NCI-H446 (cell line): Measurements from ENCODE around the gene SLC9A3.

ENCODE experiments used
- DNase-seq, 2 experiments: peaks; one replicate each; lab custom pipeline; 2025; lab: John Stamatoyannopoulos, UW

Gene SLC9A3

GRCh38 chr5:538271-538771, 14.1 kb upstream of the SLC9A3 start:
- no peak for DNase-seq

GRCh38 chr5:537621-538071, 13.4 kb upstream of the SLC9A3 start:
- no peak for DNase-seq

- DNase-seq: no peak
These were observed 12.8 kb upstream of the SLC9A3 start for GRCh38 chr5:537098-537497.

GRCh38 chr5:535846-536698, 11.8 kb upstream of the SLC9A3 start:
- no peak for DNase-seq

- DNase-seq: no peak
These were observed 10.8 kb upstream of the SLC9A3 start for GRCh38 chr5:534743-535671.

GRCh38 chr5:533955-534742, 9.9 kb upstream of the SLC9A3 start:
- DNase-seq: no peak

GRCh38 chr5:533243-533954, 9.2 kb upstream of the SLC9A3 start:
- no peak for DNase-seq

- no peak for DNase-seq
These were observed 8.4 kb upstream of the SLC9A3 start for GRCh38 chr5:532521-533242.

GRCh38 chr5:531749-532315, 7.6 kb upstream of the SLC9A3 start:
- no peak for DNase-seq

GRCh38 chr5:531101-531748, 7.0 kb upstream of the SLC9A3 start:
- no peak for DNase-seq

- no peak for DNase-seq
These were observed 6.0 kb upstream of the SLC9A3 start for GRCh38 chr5:530001-530955.

- DNase-seq: no peak
These were observed 4.6 kb upstream of the SLC9A3 start for GRCh38 chr5:528629-529511.

- DNase-seq: no peak
These were observed 3.7 kb upstream of the SLC9A3 start for GRCh38 chr5:527646-528628.

- no peak for DNase-seq
These were observed 2.3 kb upstream of the SLC9A3 start for GRCh38 chr5:526456-527088.

GRCh38 chr5:525916-526315, 1.7 kb upstream of the SLC9A3 start:
- DNase-seq: no peak
